Natural killer cell (primary cell): ENCODE measurements around the gene APRT. TPM values are rescaled to one million over a fixed set of nuclear protein-coding genes. Genes with fewer than 3 reads are reported as not detected.

Source experiments
- ATAC-seq, 3 donors: fragments of 150-1000 bp in 2 of 3; fragments of 200-7000 bp in 1 of 3; cut with Tn5 transposase; 1 replicate in 1 of 3; 2 replicates in 2 of 3; pipeline ENCODE4 v1.10.0; 2021; ENCODE audit warnings: mild to moderate bottlenecking in 2 of 3, moderate library complexity in 2 of 3
- DNase-seq, 2 donors: peaks; one replicate each; pipeline versions ENCODE4 v3.0.0 to v3.0.0-alpha.2; 2013 to 2021; ENCODE audit warnings: mixed read lengths in 1 of 2
- H3K27ac ChIP-seq: one replicate; pipeline ENCODE4 v1.5.1; 2013; ENCODE audit warnings: mild to moderate bottlenecking, low read length
- H3K27me3 ChIP-seq: one replicate; pipeline ENCODE4 v1.6.1; 2013; ENCODE audit warnings: low read length; ENCODE audit not compliant: control insufficient read depth, insufficient read depth
- H3K36me3 ChIP-seq: one replicate; pipeline ENCODE4 v1.6.1; 2013; ENCODE audit warnings: low read length; ENCODE audit not compliant: control insufficient read depth, insufficient read depth
- H3K4me1 ChIP-seq: one replicate; pipeline ENCODE4 v1.6.1; 2013; ENCODE audit warnings: low read length; ENCODE audit not compliant: control insufficient read depth, insufficient read depth
- H3K4me3 ChIP-seq: one replicate; pipeline ENCODE4 v1.5.1; 2013; ENCODE audit warnings: low read length
- H3K9me3 ChIP-seq: one replicate; pipeline ENCODE4 v1.6.1; 2013; ENCODE audit warnings: low read length; ENCODE audit not compliant: control insufficient read depth, insufficient read depth
- H3K27ac Mint-ChIP-seq, 2 donors: one replicate each; pipeline ENCODE4 v1.8.0; 2022; ENCODE audit warnings: mild to moderate bottlenecking in 2 of 2, mixed read lengths in 2 of 2, moderate library complexity in 1 of 2
- H3K27me3 Mint-ChIP-seq, 2 donors: one replicate each; pipeline ENCODE4 v1.8.0; 2022; ENCODE audit warnings: low read depth in 2 of 2, mixed read lengths in 2 of 2
- H3K36me3 Mint-ChIP-seq: one replicate; pipeline ENCODE4 v1.8.0; 2022; ENCODE audit warnings: mixed read lengths
- H3K4me1 Mint-ChIP-seq, 2 donors: one replicate each; pipeline ENCODE4 v1.8.0; 2022; ENCODE audit warnings: mixed read lengths in 2 of 2
- H3K4me3 Mint-ChIP-seq: one replicate; pipeline ENCODE4 v1.8.0; 2022; ENCODE audit warnings: mild to moderate bottlenecking, moderate library complexity, mixed read lengths
- H3K9me3 Mint-ChIP-seq, 2 donors: one replicate each; pipeline ENCODE4 v1.8.0; 2022; ENCODE audit warnings: mixed read lengths in 2 of 2
- WGBS: methylation state at CpG from one replicate; pipeline ENCODE4 v1.1.7; 2013; ENCODE audit warnings: missing lambda C conversion rate; ENCODE audit not compliant: insufficient coverage; 5-methylcytosine and 5-hydroxymethylcytosine counted together
- intact Hi-C: fragments of 100-400 bp; cut with micrococcal nuclease; formaldehyde crosslinking; loops from one replicate; pipeline ENCODE4 v1.14.2; 2022
- total RNA-seq, 4 donors: library from RNA; stranded (reverse); fragments of 120-200 nt in 1 of 4; gene quantifications; one replicate each; pipeline versions ENCODE4 v1.2.3 to v1.2.4, GENCODE V29; 2013 to 2022
- TF ChIP-seq, protein P1 (sequence below): fragments of 200-600 bp; IDR thresholded peaks from one replicate; pipeline ENCODE4 v1.8.0; 2022; ENCODE audit warnings: antibody characterized with exemption

APRT gene
- total RNA-seq, 3 donors from 2014 or later (not counting 1 experiment from before 2014, with no cell fraction given), result 118 to 123 (median 120) TPM

DNA sequence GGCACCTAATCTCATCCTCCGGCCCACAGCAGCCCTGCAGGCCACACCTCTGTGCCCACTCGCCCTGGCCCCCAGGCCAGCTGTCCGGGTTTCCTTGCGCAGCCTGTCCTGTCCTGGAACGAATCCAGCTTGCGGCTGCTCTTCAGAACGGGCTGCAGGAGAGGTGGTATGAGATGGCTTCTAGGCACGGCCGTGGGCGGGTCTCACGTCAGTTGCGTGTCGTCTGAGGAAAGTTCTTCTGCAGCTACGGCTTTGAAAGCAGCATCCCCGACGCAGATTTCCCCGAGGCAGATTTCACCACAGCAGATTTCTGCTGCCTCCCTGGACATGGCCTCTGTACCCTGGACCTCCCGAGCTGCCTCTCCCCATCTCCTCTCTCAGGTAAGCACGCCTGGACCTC lies 26.8 kb upstream of the APRT start:
- TF ChIP-seq, protein P1, sequence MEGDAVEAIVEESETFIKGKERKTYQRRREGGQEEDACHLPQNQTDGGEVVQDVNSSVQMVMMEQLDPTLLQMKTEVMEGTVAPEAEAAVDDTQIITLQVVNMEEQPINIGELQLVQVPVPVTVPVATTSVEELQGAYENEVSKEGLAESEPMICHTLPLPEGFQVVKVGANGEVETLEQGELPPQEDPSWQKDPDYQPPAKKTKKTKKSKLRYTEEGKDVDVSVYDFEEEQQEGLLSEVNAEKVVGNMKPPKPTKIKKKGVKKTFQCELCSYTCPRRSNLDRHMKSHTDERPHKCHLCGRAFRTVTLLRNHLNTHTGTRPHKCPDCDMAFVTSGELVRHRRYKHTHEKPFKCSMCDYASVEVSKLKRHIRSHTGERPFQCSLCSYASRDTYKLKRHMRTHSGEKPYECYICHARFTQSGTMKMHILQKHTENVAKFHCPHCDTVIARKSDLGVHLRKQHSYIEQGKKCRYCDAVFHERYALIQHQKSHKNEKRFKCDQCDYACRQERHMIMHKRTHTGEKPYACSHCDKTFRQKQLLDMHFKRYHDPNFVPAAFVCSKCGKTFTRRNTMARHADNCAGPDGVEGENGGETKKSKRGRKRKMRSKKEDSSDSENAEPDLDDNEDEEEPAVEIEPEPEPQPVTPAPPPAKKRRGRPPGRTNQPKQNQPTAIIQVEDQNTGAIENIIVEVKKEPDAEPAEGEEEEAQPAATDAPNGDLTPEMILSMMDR, result no peak
- ATAC-seq, result no peak
- H3K27me3 Mint-ChIP-seq, result no peaks in the 10 kb centered on the region

DNA sequence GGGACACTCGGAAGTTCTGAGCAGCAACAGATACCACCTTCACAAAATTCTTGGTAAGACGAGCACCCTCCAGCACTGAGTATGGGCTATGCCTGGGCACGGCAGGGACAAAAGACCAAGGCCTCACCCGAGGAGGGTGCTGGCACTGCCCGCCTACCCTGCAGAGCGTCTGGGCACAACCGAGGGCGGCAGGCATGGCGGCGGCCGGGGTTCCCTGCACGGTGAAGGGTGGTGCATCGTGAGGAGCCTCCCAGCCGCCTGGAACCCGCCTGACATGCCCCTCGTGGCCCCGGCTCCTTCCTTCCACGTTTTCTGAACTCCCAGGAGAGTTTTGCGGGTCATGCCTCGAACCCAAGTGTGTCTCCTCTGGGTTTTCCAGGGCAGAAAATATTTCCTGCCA lies 26.1 kb upstream of the APRT start:
- Mint-ChIP-seq H3K9me3 (no peaks in the 10 kb centered on the region), H3K4me3 (no peak overlapping the region), H3K36me3 (no peaks in the 10 kb centered on the region), H3K27me3 (no peaks in the 10 kb centered on the region), H3K4me1 (no peaks in the 10 kb centered on the region), H3K27ac (no peak overlapping the region)
- ATAC-seq, result no peak
- Histone ChIP-seq H3K9me3 (no peaks in the 10 kb centered on the region), H3K4me1 (no peaks in the 10 kb centered on the region), H3K36me3 (peaks cover 20% of the 10 kb centered on the region), H3K4me3 (no peak overlapping the region), H3K27ac (no peak overlapping the region), H3K27me3 (no peaks in the 10 kb centered on the region)
- DNase-seq, result no peak
- TF ChIP-seq, protein P1, result no peak
- intact Hi-C loops, result no loop called here
- WGBS, result 91% methylated on average over 20 of the region's 20 CpGs

More for the DNA sequence above, 26.8 kb upstream of the APRT start:
- H3K4me1 ChIP-seq, result no peaks in the 10 kb centered on the region
- no peak overlapping the region for H3K4me3 ChIP-seq
- H3K27ac Mint-ChIP-seq, result no peak overlapping the region
- H3K36me3 Mint-ChIP-seq, result no peaks in the 10 kb centered on the region
- H3K27ac ChIP-seq, result no peak overlapping the region
- no peak for DNase-seq
- H3K4me3 Mint-ChIP-seq, result no peak overlapping the region
- no peaks in the 10 kb centered on the region for H3K9me3 ChIP-seq
- no peaks in the 10 kb centered on the region for H3K27me3 ChIP-seq
- no peaks in the 10 kb centered on the region for H3K4me1 Mint-ChIP-seq
- H3K9me3 Mint-ChIP-seq, result no peaks in the 10 kb centered on the region
- H3K36me3 ChIP-seq, result peaks cover 20% of the 10 kb centered on the region
- WGBS, result 96% methylated on average over 19 of the region's 19 CpGs
- intact Hi-C loops, result no loop called here

DNA sequence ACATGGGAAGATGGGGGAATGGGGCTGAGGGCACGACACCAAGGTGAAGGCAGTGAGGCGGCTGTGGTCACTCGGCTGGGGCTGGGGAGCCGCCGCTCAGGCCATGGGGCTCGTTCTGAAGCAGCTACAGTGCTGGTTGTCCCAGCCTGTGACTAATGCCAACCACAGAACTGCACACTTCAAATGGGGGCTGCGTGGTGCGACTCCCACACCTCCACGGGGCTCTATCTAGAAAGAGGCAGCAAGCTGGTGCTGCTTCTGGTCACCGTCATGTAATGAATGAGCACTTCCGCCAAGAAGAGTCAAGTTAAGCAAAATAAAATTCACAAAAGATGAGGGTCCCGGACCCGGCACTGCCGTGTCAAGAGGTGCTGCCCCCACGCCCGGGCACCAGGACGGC lies 25.1 kb upstream of the APRT start:
- DNase-seq (no peak), ATAC-seq (no peak)
- no peak overlapping the region for H3K4me3 ChIP-seq
- H3K36me3 Mint-ChIP-seq, result no peaks in the 10 kb centered on the region
- no peak overlapping the region for H3K27ac ChIP-seq
- H3K4me1 Mint-ChIP-seq, result no peaks in the 10 kb centered on the region
- H3K4me1 ChIP-seq, result no peaks in the 10 kb centered on the region
- no peak overlapping the region for H3K4me3 Mint-ChIP-seq
- 87% methylated on average over 17 of the region's 17 CpGs for WGBS
- TF ChIP-seq, protein P1, result no peak
- no peaks in the 10 kb centered on the region for H3K9me3 Mint-ChIP-seq
- H3K27ac Mint-ChIP-seq, result no peak overlapping the region
- H3K36me3 ChIP-seq, result peaks cover 20% of the 10 kb centered on the region
- H3K27me3 Mint-ChIP-seq, result no peaks in the 10 kb centered on the region
- H3K9me3 ChIP-seq, result no peaks in the 10 kb centered on the region
- no peaks in the 10 kb centered on the region for H3K27me3 ChIP-seq
- intact Hi-C loops, result no loop called here

DNA sequence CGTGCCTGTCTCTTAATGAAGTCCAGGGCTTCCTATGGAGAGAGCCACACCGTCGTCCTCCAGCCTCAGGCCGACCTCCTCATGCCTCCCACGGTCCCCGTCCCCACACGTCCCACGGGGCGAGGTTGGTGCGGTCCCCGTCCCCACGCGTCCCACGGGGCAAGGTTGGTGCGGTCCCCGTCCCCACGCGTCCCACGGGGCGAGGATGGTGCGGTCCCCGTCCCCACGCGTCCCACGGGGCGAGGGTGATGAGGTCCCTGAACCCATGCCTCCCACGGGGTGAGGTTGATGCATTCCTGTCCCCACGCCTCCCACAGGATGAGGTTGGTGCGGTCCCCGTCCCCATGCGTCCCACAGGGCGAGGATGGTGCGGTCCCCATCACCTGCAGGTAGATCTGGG lies 24.1 kb upstream of the APRT start:
- no peaks in the 10 kb centered on the region for H3K4me1 ChIP-seq
- no peaks in the 10 kb centered on the region for H3K27me3 ChIP-seq
- H3K4me1 Mint-ChIP-seq, result no peaks in the 10 kb centered on the region
- H3K9me3 ChIP-seq, result no peaks in the 10 kb centered on the region
- intact Hi-C loops, result no loop called here
- H3K9me3 Mint-ChIP-seq, result no peaks in the 10 kb centered on the region
- ATAC-seq (no peak), DNase-seq (no peak)
- TF ChIP-seq, protein P1, result no peak
- peaks cover 20% of the 10 kb centered on the region for H3K36me3 ChIP-seq
- H3K4me3 Mint-ChIP-seq, result no peak overlapping the region
- H3K27me3 Mint-ChIP-seq, result no peaks in the 10 kb centered on the region
- WGBS, result 90% methylated on average over 33 of the region's 33 CpGs
- H3K27ac ChIP-seq, result no peak overlapping the region
- no peak overlapping the region for H3K4me3 ChIP-seq
- no peak overlapping the region for H3K27ac Mint-ChIP-seq
- no peaks in the 10 kb centered on the region for H3K36me3 Mint-ChIP-seq
